Naive thymus-derived CD4-positive, alpha-beta T cell (primary cell): Measurements from ENCODE around the gene PANK4. TPM values are rescaled to one million over a fixed set of nuclear protein-coding genes. Genes with fewer than 3 reads are reported as not detected.

Experiments used
- ATAC-seq: fragments of 150-1000 bp; cut with Tn5 transposase; 2 replicates; pipeline ENCODE4 v1.10.0; 2021; ENCODE audit warnings: mild to moderate bottlenecking, moderate library complexity
- CTCF ChIA-PET: fragments of 350-600 bp; sonication (Branson Sonifier 250); formaldehyde crosslinking; loops from one replicate; lab custom pipeline; 2021; ENCODE audit warnings: antibody characterized with exemption; lab: Charles Lee
- POLR2A ChIA-PET: fragments of 350-600 bp; sonication (Branson Sonifier 250); formaldehyde crosslinking; loops from one replicate; lab custom pipeline; 2021; ENCODE audit warnings: antibody characterized with exemption, inconsistent platforms; lab: Charles Lee
- DNase-seq, 9 donors: peaks; one replicate each; pipeline versions ENCODE4 v3.0.0 to v3.0.0-alpha.2; 2020 to 2022; ENCODE audit warnings: mixed read lengths in 1 of 9
- H3K27ac ChIP-seq: one replicate; pipeline ENCODE4 v1.7.0; 2013; ENCODE audit warnings: mild to moderate bottlenecking, low read depth, low read length, moderate library complexity
- H3K27me3 ChIP-seq, 2 donors: one replicate each; pipeline ENCODE4 v1.7.0; 2013; ENCODE audit warnings: low read length in 2 of 2, mild to moderate bottlenecking in 2 of 2, moderate library complexity in 2 of 2; ENCODE audit not compliant: control insufficient read depth in 2 of 2, insufficient read depth in 2 of 2
- H3K36me3 ChIP-seq, 3 experiments: 1 replicate in 2 of 3; 2 replicates in 1 of 3; pipeline ENCODE4 v1.7.0; 2013; ENCODE audit warnings: low read length in 3 of 3, mild to moderate bottlenecking in 3 of 3, moderate library complexity in 1 of 3; ENCODE audit not compliant: insufficient read depth in 3 of 3, control insufficient read depth in 2 of 3
- H3K4me1 ChIP-seq, 2 donors: one replicate each; pipeline ENCODE4 v1.7.0; 2013; ENCODE audit warnings: low read length in 2 of 2, mild to moderate bottlenecking in 2 of 2, moderate library complexity in 1 of 2; ENCODE audit not compliant: control insufficient read depth in 2 of 2, insufficient read depth in 2 of 2
- H3K4me3 ChIP-seq: 2 replicates; pipeline ENCODE4 v1.7.0; 2013; ENCODE audit warnings: mild to moderate bottlenecking, low read length
- H3K9me3 ChIP-seq, 3 experiments: 1 replicate in 2 of 3; 2 replicates in 1 of 3; pipeline ENCODE4 v1.7.0; 2013; ENCODE audit warnings: low read length in 3 of 3; ENCODE audit not compliant: control insufficient read depth in 2 of 3
- H3K27ac Mint-ChIP-seq, 9 donors: one replicate each; pipeline ENCODE4 v1.8.0; 2020 to 2022; ENCODE audit warnings: mixed read lengths in 9 of 9, mild to moderate bottlenecking in 8 of 9, moderate library complexity in 5 of 9, inconsistent platforms in 2 of 9
- H3K27me3 Mint-ChIP-seq, 5 donors: one replicate each; pipeline ENCODE4 v1.8.0; 2021 to 2022; ENCODE audit warnings: mixed read lengths in 5 of 5, mild to moderate bottlenecking in 1 of 5
- H3K36me3 Mint-ChIP-seq, 5 donors: one replicate each; pipeline ENCODE4 v1.8.0; 2020 to 2022; ENCODE audit warnings: mixed read lengths in 5 of 5, mild to moderate bottlenecking in 3 of 5, inconsistent platforms in 1 of 5
- H3K4me1 Mint-ChIP-seq, 7 donors: one replicate each; pipeline ENCODE4 v1.8.0; 2020 to 2022; ENCODE audit warnings: mixed read lengths in 7 of 7, mild to moderate bottlenecking in 3 of 7, inconsistent platforms in 1 of 7
- H3K4me3 Mint-ChIP-seq, 10 donors: one replicate each; pipeline ENCODE4 v1.8.0; 2020 to 2022; ENCODE audit warnings: mild to moderate bottlenecking in 10 of 10, mixed read lengths in 10 of 10, moderate library complexity in 6 of 10, inconsistent platforms in 2 of 10
- H3K9me3 Mint-ChIP-seq, 11 donors: one replicate each; pipeline ENCODE4 v1.8.0; 2020 to 2022; ENCODE audit warnings: mixed read lengths in 11 of 11, mild to moderate bottlenecking in 4 of 11, inconsistent platforms in 1 of 11, moderate library complexity in 1 of 11
- intact Hi-C, 2 donors: fragments of 100-400 bp; cut with micrococcal nuclease; formaldehyde crosslinking; loops; one replicate each; pipeline ENCODE4 v1.15.1; 2023
- polyA plus RNA-seq, 2 donors: library from polyadenylated mRNA; unstranded; fragments of 300-500 nt; fragmentation: Illumina TruSeq; gene quantifications; one replicate each; pipeline ENCODE4 v1.2.3, GENCODE V29; 2021
- total RNA-seq, 6 experiments: library from RNA in 5 of 6; stranded (reverse) in 5 of 6; gene quantifications; 1 replicate in 5 of 6; 2 replicates in 1 of 6; pipeline ENCODE4 v1.2.3 and lab custom pipeline; 2021 to 2026

Gene PANK4
- total and polyA plus RNA-seq, 7 experiments from 2014 or later = 12.7 to 91.2 (median 64.4) TPM

DNA sequence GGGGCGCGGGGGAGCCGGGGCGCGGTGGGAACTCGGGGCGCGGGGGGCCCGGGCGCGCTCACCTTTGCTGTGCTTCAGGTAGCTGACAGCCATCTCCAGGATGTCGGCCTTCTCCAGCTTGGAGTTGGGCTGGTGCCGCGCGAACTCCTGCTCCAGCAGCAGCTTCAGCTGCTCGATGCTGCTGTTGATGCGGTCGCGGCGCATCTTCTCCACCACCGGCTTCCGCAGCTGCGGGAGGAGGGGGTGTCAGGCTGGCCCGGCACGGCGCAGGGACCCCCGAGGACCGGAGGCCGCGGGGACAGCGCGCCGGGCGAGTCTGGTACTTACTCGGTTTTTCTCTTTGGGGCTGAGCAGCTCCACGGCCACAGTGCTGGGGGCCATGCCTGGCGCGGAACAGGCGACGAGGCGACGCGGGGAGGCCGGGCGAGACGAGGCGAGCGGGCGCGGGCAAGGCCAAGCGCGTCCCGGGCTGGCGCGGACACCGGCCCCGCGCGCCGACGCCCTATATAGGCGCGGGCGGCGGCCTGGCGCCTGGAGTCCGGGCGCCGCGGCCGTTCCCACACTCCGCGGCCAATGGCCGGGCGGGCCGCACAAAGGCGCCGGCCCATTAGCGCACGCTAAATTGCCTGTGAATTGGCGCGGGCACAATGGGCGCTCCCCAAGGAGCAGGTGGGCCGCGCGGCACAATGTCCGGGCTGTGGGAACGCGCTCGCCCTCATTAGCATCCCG is 3.6 kb upstream of the PANK4 start, which contains the start of gene HES5:
TSS of gene HES5 (minus strand) at position 480 of the 729 bp plus-strand sequence. CDS start at position 381, 99 bp downstream.
- Mint-ChIP-seq H3K27me3 (peaks cover 0 to 48% (median 2%) of the 10 kb centered on the region in 5 donors), H3K9me3 (no peaks in the 10 kb centered on the region), H3K4me1 (peaks cover 13 to 25% (median 18%) of the 10 kb centered on the region in 7 donors), H3K4me3 (peak within 1 kb of the TSS; percentile 53 to 93 (median 77)), H3K27ac (peak within 1 kb of the TSS in 1 of 9 donors; percentile 38), H3K36me3 (no peaks in the 10 kb centered on the region)
- Histone ChIP-seq H3K9me3 (no peaks in the 10 kb centered on the region), H3K4me1 (peaks cover 22 to 23% of the 10 kb centered on the region in 2 donors), H3K27me3 (peaks cover 4 to 10% of the 10 kb centered on the region in 2 donors), H3K4me3 (peak within 1 kb of the TSS; percentile 13), H3K36me3 (peaks cover 0 to 4% (median 0%) of the 10 kb centered on the region in 3 experiments), H3K27ac (no peak within 1 kb of the TSS)
- intact Hi-C loops = loop anchor here (5.0 to 10.0 kb wide), 4 partner anchors 235 to 1095 kb away; partner anchors contain the start of genes CALML6 (in 1 of the 2), NADK (in 1 of the 2), TMEM52 (in 1 of the 2) and TPRG1L (in 1 of the 2)
- DNase-seq = peak in 1 of 9 donors; percentile 34
- CTCF ChIA-PET = no interaction called here
- POLR2A ChIA-PET = interaction anchor here (0.5 to 13.2 kb wide), 2 partner anchors 14 to 990 kb away, joined by 3 to 294 read pairs; no protein-coding TSS in a partner anchor
- no peak for ATAC-seq

DNA sequence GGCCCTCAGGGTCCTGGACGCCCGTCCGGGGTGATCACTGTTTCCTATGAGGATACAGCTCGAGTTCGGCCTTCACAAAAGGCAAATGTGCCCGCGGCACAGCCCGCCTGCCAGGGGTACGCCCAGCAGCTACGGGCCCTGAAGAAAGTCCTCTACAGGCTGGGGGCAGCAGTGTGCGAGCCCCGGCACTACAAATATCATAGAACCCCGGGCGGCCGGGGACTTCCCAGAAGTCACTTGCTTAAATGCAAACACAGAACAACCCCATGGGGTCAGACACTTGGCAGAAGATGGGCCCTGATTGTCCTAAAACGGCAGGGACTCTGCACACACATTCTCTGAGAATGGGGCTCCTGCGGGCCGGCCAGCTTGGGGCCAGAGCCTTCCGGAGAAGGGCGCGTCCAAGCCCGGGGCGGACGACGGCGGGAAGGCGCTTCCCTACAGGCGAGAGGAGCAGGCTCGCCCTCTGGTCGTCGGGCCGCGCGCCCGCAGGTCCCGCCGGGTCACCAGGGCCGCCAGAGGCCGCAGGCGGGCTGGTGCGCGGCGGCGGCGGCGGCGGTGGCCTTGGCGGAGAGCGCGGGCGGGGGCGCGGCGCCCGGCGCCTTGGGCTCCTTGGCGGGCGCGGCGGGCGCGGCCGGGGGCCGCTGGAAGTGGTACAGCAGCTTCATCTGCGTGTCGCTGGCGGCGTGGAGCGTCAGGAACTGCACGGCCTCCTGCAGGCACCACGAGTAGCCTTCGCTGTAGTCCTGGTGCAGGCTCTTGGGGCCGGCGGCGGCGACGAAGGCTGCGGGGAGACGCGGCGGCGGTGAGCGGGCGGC is 2.8 kb upstream of the PANK4 start:
- POLR2A ChIA-PET = interaction anchor here (1.0 to 13.2 kb wide), 2 partner anchors 15 to 113 kb away, joined by 3 to 294 read pairs; no protein-coding TSS in a partner anchor
- H3K4me3 ChIP-seq = no peak overlapping the region
- DNase-seq = peak in 2 of 9 donors; percentile 45 to 46
- peaks cover 4 to 10% of the 10 kb centered on the region in 2 donors for H3K27me3 ChIP-seq
- intact Hi-C loops = loop anchor here (5.0 to 10.0 kb wide), 4 partner anchors 234 to 1096 kb away; partner anchors contain the start of genes CALML6 (in 1 of the 2), NADK (in 1 of the 2), TMEM52 (in 1 of the 2) and TPRG1L (in 1 of the 2)
- no peaks in the 10 kb centered on the region for H3K9me3 Mint-ChIP-seq
- H3K36me3 ChIP-seq = peaks cover 0 to 4% (median 0%) of the 10 kb centered on the region in 3 experiments
- H3K27ac Mint-ChIP-seq = peak overlapping the region in 3 of 9 donors; percentile 20 to 38 (median 31)
- H3K4me1 Mint-ChIP-seq = peaks cover 20 to 33% (median 26%) of the 10 kb centered on the region in 7 donors
- peaks cover 0 to 44% (median 2%) of the 10 kb centered on the region in 5 donors for H3K27me3 Mint-ChIP-seq
- H3K4me1 ChIP-seq = peaks cover 30% of the 10 kb centered on the region in 2 donors
- CTCF ChIA-PET = interaction anchor here (1.0 kb wide), 1 partner anchor 18 kb away, joined by 3 read pairs; no protein-coding TSS in a partner anchor
- peak overlapping the region; percentile 53 to 93 (median 77) for H3K4me3 Mint-ChIP-seq
- no peak overlapping the region for H3K27ac ChIP-seq
- H3K36me3 Mint-ChIP-seq = peaks cover 0 to under 1% (median 0%) of the 10 kb centered on the region in 5 donors
- ATAC-seq = no peak
- no peaks in the 10 kb centered on the region for H3K9me3 ChIP-seq

DNA sequence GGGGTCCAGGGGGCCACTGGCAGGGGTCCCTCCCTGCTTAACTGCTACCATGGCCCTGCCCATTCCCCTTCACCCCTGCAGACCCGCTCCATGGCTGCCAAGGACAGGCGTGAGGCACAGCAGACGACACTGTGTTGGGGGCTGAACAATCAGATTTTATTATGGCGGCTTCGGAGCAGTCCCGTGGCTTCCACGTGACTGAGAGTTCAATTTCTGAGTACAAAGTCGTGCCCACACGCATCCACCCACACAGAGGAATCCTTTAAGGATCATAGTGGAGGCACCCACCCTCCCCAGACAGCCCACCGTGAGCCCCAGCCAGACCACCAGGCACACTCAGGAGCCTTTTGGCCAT is 2.2 kb upstream of the PANK4 start:
- POLR2A ChIA-PET = interaction anchor here (1.0 to 13.2 kb wide), 2 partner anchors 16 to 113 kb away, joined by 3 to 294 read pairs; no protein-coding TSS in a partner anchor
- Mint-ChIP-seq H3K4me1 (peaks cover 24 to 39% (median 31%) of the 10 kb centered on the region in 7 donors), H3K27ac (peak overlapping the region in 2 of 9 donors; percentile 20 to 31), H3K27me3 (peaks cover 0 to 41% (median 0%) of the 10 kb centered on the region in 5 donors), H3K9me3 (no peaks in the 10 kb centered on the region), H3K4me3 (peak overlapping the region in 8 of 10 donors; percentile 33 to 93 (median 77)), H3K36me3 (peaks cover 0 to 3% (median 0%) of the 10 kb centered on the region in 5 donors)
- CTCF ChIA-PET = interaction anchor here (1.0 kb wide), 1 partner anchor 19 kb away, joined by 3 read pairs; no protein-coding TSS in a partner anchor
- Histone ChIP-seq H3K4me3 (no peak overlapping the region), H3K36me3 (peaks cover 0 to 4% (median 0%) of the 10 kb centered on the region in 3 experiments), H3K27ac (no peak overlapping the region), H3K4me1 (peaks cover 33 to 35% of the 10 kb centered on the region in 2 donors), H3K9me3 (no peaks in the 10 kb centered on the region), H3K27me3 (peaks cover 4 to 10% of the 10 kb centered on the region in 2 donors)
- ATAC-seq = no peak
- intact Hi-C loops = loop anchor here (5.0 to 10.0 kb wide), 4 partner anchors 234 to 1096 kb away; partner anchors contain the start of genes CALML6 (in 1 of the 2), NADK (in 1 of the 2), TMEM52 (in 1 of the 2) and TPRG1L (in 1 of the 2)
- DNase-seq = no peak

DNA sequence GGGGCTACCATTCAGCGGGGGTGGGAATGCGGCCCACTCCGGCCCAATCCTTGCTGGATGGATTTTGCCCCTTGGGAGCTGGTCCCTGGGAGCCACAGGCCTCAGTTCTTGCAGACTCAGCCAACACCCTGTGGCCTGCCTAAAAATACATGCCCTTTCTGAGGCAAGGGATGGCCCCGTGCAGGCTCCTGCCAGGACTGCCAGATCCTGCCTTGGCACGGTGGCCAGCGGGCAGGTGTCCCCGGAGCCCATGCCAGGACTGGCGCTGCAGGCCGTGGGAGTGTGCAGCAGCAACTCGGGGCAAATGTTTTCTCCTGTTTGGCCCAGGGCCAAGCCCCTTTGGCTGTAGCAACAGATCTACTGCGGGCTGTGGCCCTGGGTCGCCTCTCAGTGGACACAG is 1.6 kb upstream of the PANK4 start:
- H3K9me3 ChIP-seq = no peaks in the 10 kb centered on the region
- H3K9me3 Mint-ChIP-seq = no peaks in the 10 kb centered on the region

DNA sequence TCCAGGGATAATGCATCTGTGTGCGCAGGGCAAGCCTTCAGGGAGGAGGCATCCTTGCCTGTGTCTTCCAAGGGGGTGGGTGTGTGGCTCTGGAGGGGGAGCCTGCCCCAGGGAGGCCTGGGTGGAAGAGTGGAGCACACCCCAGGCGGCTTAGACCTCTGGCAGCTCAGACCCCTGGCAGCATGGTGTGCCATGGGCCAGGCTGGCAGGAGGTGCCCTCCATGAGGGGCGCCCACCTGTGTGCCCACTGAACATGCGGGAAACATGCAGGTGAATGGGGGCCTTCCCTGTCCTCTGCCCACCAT is 1.1 kb upstream of the PANK4 start:
- H3K4me3 Mint-ChIP-seq = peak overlapping the region in 6 of 10 donors; percentile 13 to 100 (median 90)
- peaks cover 4 to 10% of the 10 kb centered on the region in 2 donors for H3K27me3 ChIP-seq
- H3K36me3 ChIP-seq = peaks cover 0 to 4% (median 0%) of the 10 kb centered on the region in 3 experiments
- no peak for DNase-seq
- ChIA-PET POLR2A (interaction anchor here (13.2 kb wide), 1 partner anchor 17 kb away, joined by 294 read pairs; no protein-coding TSS in a partner anchor), CTCF (interaction anchor here (1.7 kb wide), 1 partner anchor 17 kb away, joined by 3 read pairs; no protein-coding TSS in a partner anchor)
- no peak overlapping the region for H3K4me3 ChIP-seq
- peak overlapping the region in 1 of 9 donors; percentile 87 for H3K27ac Mint-ChIP-seq
- peaks cover 31 to 50% (median 41%) of the 10 kb centered on the region in 7 donors for H3K4me1 Mint-ChIP-seq
- no peak for ATAC-seq
- peaks cover 44 to 46% of the 10 kb centered on the region in 2 donors for H3K4me1 ChIP-seq
- H3K9me3 ChIP-seq = no peaks in the 10 kb centered on the region
- peaks cover 0 to 4% (median 0%) of the 10 kb centered on the region in 5 donors for H3K36me3 Mint-ChIP-seq
- no peak overlapping the region for H3K27ac ChIP-seq
- intact Hi-C loops = loop anchor here (2.0 to 10.0 kb wide), 6 partner anchors 233 to 1373 kb away; partner anchors contain the start of genes C1orf174 (in 1 of the 2), CALML6 (in 1 of the 2), NADK (in 1 of the 2) and TMEM52 (in 1 of the 2)
- H3K27me3 Mint-ChIP-seq = peaks cover 0 to 36% (median 0%) of the 10 kb centered on the region in 5 donors
- H3K9me3 Mint-ChIP-seq = no peaks in the 10 kb centered on the region

More for the DNA sequence above, 1.6 kb upstream of the PANK4 start:
- Mint-ChIP-seq H3K36me3 (peaks cover 0 to 4% (median 0%) of the 10 kb centered on the region in 5 donors), H3K4me1 (peaks cover 26 to 45% (median 36%) of the 10 kb centered on the region in 7 donors), H3K4me3 (peak overlapping the region in 4 of 10 donors; percentile 9 to 93 (median 70)), H3K27me3 (peaks cover 0 to 36% (median 0%) of the 10 kb centered on the region in 5 donors), H3K27ac (no peak overlapping the region)
- ChIA-PET CTCF (no interaction called here), POLR2A (interaction anchor here (13.2 kb wide), 1 partner anchor 16 kb away, joined by 294 read pairs; no protein-coding TSS in a partner anchor)
- Histone ChIP-seq H3K4me1 (peaks cover 39 to 41% of the 10 kb centered on the region in 2 donors), H3K27ac (no peak overlapping the region), H3K36me3 (peaks cover 0 to 4% (median 0%) of the 10 kb centered on the region in 3 experiments), H3K4me3 (no peak overlapping the region), H3K27me3 (peaks cover 4 to 10% of the 10 kb centered on the region in 2 donors)
- DNase-seq = no peak
- ATAC-seq = no peak
- intact Hi-C loops = loop anchor here (5.0 to 10.0 kb wide), 4 partner anchors 233 to 1097 kb away; partner anchors contain the start of genes CALML6 (in 1 of the 2), NADK (in 1 of the 2), TMEM52 (in 1 of the 2) and TPRG1L (in 1 of the 2)
